ENCODE results near the gene MET. TPM values are rescaled to one million over a fixed set of nuclear protein-coding genes. Genes with fewer than 3 reads are reported as not detected.

Gene MET
- total and polyA plus RNA-seq, 2 of the 13 experiments (the other 11 are each of a cell fraction or from before 2014, with no cell fraction given): 21.8 to 31.5 TPM

GRCh38 chr7:116810267-116811116 is 138.5 kb downstream of the MET start (continued):
- TF ChIP-seq FOXO4 (CRISPR knock-in tag; conservative IDR thresholded peaks at IDR 0.05): no peak
- TF ChIP-seq DRAP1 (CRISPR knock-in tag; IDR thresholded peaks at IDR 0.05): peak; percentile 86
- peak; percentile 71 for TF ChIP-seq PHF21A (CRISPR knock-in tag; IDR thresholded peaks at IDR 0.05)
- TF ChIP-seq HNF4A (CRISPR knock-in tag; IDR thresholded peaks at IDR 0.05): peak; percentile 98
- TF ChIP-seq ZNF549 (CRISPR knock-in tag; IDR thresholded peaks at IDR 0.05): no peak
- peak; percentile 89 for TF ChIP-seq DPF2 (CRISPR knock-in tag; IDR thresholded peaks at IDR 0.05; ENCODE audit: borderline replicate concordance, low read depth)
- TF ChIP-seq NAIF1 (CRISPR knock-in tag; IDR thresholded peaks at IDR 0.05; ENCODE audit: borderline replicate concordance): no peak
- peak; percentile 35; the same call in 1 of the 2 replicates for TF ChIP-seq HHEX (CRISPR knock-in tag; IDR thresholded peaks at IDR 0.05)
- TF ChIP-seq ZIK1 (CRISPR knock-in tag; IDR thresholded peaks at IDR 0.05; ENCODE audit: borderline replicate concordance, low read depth): no peak
- TF ChIP-seq MAFK (conservative IDR thresholded peaks at IDR 0.05 in 1 of 2, IDR thresholded peaks at IDR 0.05 in 1 of 2; ENCODE audit: low read length in 2 of 2): no peak; a peak in 1 of 4 replicates
- no peak for TF ChIP-seq SP1 (IDR thresholded peaks at IDR 0.05)
- TF ChIP-seq SP1 (CRISPR knock-in tag; IDR thresholded peaks at IDR 0.05): no peak
- TF ChIP-seq SP4 (CRISPR knock-in tag; IDR thresholded peaks at IDR 0.05): no peak
- TF ChIP-seq BCLAF1 (IDR thresholded peaks at IDR 0.05): no peak
- TF ChIP-seq NFKB2 (CRISPR knock-in tag; IDR thresholded peaks at IDR 0.05; ENCODE audit: borderline replicate concordance): no peak
- TF ChIP-seq ZNF674 (CRISPR knock-in tag; IDR thresholded peaks at IDR 0.05; ENCODE audit: low read depth): no peak
- no peak for TF ChIP-seq ZEB1 (IDR thresholded peaks at IDR 0.05; ENCODE audit: insufficient replicate concordance, low read depth)
- peak; percentile 38 for TF ChIP-seq PHF5A (CRISPR knock-in tag; IDR thresholded peaks at IDR 0.05; ENCODE audit: low read depth, unreplicated experiment)
- no peak for TF ChIP-seq KAT7 (CRISPR knock-in tag; IDR thresholded peaks at IDR 0.05; ENCODE audit: borderline replicate concordance)
- peak; percentile 69; the same call in 1 of the 2 replicates for TF ChIP-seq ZMYM4 (CRISPR knock-in tag; IDR thresholded peaks at IDR 0.05)
- TF ChIP-seq MEF2D (CRISPR knock-in tag; IDR thresholded peaks at IDR 0.05): 0 out of 2 replicates have a peak, but pooled peaks have one; percentile 45
- TF ChIP-seq PREB (CRISPR knock-in tag; IDR thresholded peaks at IDR 0.05): no peak
- TF ChIP-seq CCAR2 (optimal IDR thresholded peaks at IDR 0.05; ENCODE audit: low read depth, low read length): no peak
- no peak for TF ChIP-seq TBP (CRISPR knock-in tag; IDR thresholded peaks at IDR 0.05)
- TF ChIP-seq ARNTL (CRISPR knock-in tag; IDR thresholded peaks at IDR 0.05): peak; percentile 67
- peak; percentile 59; the same call in 1 of the 2 replicates for TF ChIP-seq KAT8 (CRISPR knock-in tag; IDR thresholded peaks at IDR 0.05)
- TF ChIP-seq SSRP1 (CRISPR knock-in tag; IDR thresholded peaks at IDR 0.05): no peak

Data from HepG2 (cell line).